Measurements from ENCODE around the gene CDH4.

CDH4 gene

GRCh38 chr20:61932711-61933480 is 680.8 kb downstream of the CDH4 start:
- no peak for TF ChIP-seq CTCF (IDR thresholded peaks at IDR 0.05)
- TF ChIP-seq ZFX (IDR thresholded peaks at IDR 0.05; ENCODE audit: borderline replicate concordance) = no peak
- no peak overlapping the region for H3K27ac ChIP-seq

GRCh38 chr20:61933481-61933950 is 681.5 kb downstream of the CDH4 start:
- no peak for TF ChIP-seq ZFX (IDR thresholded peaks at IDR 0.05; ENCODE audit: borderline replicate concordance)
- TF ChIP-seq CTCF (IDR thresholded peaks at IDR 0.05) = no peak
- H3K27ac ChIP-seq = no peak overlapping the region

DNA sequence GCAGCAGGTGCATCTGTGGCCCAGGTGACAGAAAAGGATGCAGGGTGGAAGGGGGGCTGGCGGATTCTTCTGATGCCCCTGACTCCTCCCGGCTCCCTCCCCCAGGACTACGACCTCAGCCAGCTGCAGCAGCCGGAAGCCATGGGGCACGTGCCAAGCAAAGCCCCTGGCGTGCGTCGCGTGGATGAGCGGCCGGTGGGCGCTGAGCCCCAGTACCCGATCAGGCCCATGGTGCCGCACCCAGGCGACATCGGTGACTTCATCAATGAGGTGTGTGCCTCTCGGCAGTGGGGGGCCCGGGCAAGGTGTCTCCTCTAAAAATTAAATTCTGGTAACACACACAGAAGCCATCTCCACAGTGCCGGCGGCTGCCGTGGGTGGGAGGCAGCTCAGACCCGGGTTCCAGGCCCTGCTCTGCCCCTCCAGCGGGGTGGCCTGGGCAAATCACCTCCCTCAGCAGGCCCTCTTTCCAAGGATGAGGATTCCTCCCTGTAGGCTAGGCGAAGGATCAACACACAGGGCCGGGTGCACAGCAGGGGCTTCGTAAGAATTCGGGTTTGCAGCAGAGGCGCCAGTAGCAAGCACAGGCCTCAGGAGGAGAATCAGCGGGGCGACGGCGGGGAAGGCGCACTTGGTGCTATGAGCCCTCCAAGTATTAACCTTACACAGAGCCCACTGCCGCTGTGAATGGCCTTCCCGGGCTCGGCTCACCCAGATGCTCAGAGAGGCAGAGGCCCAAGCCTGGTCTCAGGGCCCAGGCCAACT is 682.1 kb downstream of the CDH4 start:
- no peak overlapping the region for H3K27ac ChIP-seq
- TF ChIP-seq CTCF (IDR thresholded peaks at IDR 0.05) = no peak
- no peak for TF ChIP-seq ZFX (IDR thresholded peaks at IDR 0.05; ENCODE audit: borderline replicate concordance)

- no peak for TF ChIP-seq ZFX (IDR thresholded peaks at IDR 0.05; ENCODE audit: borderline replicate concordance)
- TF ChIP-seq CTCF (IDR thresholded peaks at IDR 0.05) = no peak
- H3K27ac ChIP-seq = no peak overlapping the region
These were observed 682.9 kb downstream of the CDH4 start for GRCh38 chr20:61934716-61935530.

DNA sequence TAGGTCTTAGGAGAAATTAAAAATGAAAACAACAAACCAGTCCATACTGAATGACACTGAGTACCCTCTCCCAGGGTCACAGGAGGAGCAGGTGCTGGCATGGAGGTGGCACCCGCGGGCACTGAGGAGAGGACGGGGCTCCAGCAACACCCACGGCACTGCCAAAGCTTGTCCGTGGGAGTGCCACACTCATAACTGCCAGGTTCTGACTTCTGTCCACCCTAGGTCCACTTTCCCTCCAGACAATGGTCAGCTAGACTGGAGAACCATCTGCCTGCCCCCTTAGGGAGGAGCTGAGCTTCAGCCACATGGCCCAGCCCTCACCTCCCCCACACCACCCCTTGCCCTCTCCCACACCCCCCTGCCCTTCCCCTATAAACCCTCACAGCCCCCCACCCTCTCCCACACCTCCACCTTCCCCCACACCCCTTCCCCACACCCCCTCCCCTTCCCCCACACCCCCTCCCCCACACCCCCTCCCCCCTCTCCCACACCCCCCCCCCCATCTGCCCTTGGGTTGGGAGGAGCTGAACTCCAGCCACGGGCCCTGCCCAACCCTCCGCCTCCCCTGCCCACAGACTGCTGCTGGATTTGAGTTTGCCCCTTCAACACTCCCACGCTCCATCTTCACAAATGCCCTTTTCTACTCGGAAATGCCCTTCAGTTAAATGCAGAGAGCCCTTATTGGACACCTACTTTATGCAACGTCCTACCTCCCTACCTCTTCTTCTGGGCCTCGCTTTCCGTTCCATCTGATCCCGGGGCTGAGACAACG is 684.1 kb downstream of the CDH4 start:
- no peak for TF ChIP-seq ZFX (IDR thresholded peaks at IDR 0.05; ENCODE audit: borderline replicate concordance)
- TF ChIP-seq CTCF (IDR thresholded peaks at IDR 0.05) = no peak
- H3K27ac ChIP-seq = no peak overlapping the region

DNA sequence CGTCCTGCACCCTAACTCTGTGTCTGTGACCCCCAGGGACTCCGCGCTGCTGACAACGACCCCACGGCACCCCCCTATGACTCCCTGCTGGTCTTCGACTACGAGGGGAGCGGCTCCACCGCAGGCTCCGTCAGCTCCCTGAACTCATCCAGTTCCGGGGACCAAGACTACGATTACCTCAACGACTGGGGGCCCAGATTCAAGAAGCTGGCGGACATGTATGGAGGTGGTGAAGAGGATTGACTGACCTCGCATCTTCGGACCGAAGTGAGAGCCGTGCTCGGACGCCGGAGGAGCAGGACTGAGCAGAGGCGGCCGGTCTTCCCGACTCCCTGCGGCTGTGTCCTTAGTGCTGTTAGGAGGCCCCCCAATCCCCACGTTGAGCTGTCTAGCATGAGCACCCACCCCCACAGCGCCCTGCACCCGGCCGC is 684.7 kb downstream of the CDH4 start:
- TF ChIP-seq CTCF (IDR thresholded peaks at IDR 0.05) = no peak
- no peak for TF ChIP-seq ZFX (IDR thresholded peaks at IDR 0.05; ENCODE audit: borderline replicate concordance)
- no peak overlapping the region for H3K27ac ChIP-seq
